CD4-positive, alpha-beta T cell treated with Interleukin-12 subunit alpha and Interleukin-12 subunit beta, for 1 hour (primary cell): ENCODE data around the gene ADD1.
"Not testable (repeated sequence)": the region's sequence is repeated elsewhere in the genome, so short reads cannot be mapped to it uniquely, and the experiment has no call there.

ENCODE experiments used
- DNase-seq: peaks from one replicate; pipeline ENCODE4 v3.0.0-alpha.2; 2020

ADD1 gene

DNA sequence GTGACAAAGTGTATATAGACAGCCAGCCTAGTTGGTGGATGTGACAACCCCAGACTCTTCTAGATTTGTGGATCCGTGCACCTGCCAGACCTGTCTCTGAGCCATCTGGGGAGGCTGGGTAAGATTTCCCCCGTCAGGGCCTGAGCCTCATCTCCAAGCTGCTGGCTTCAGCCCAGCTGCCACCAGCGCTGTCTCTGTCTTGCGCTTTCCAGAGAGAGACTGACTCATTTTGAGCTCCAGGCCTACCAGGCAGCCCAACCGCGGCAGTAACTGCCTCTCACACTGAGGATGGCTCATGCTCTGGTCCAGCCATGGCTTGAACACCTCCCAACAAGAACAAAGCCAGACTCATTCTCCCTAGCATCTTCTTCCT is 93.1 kb downstream of the ADD1 start:
- peak; percentile 48 for DNase-seq

DNA sequence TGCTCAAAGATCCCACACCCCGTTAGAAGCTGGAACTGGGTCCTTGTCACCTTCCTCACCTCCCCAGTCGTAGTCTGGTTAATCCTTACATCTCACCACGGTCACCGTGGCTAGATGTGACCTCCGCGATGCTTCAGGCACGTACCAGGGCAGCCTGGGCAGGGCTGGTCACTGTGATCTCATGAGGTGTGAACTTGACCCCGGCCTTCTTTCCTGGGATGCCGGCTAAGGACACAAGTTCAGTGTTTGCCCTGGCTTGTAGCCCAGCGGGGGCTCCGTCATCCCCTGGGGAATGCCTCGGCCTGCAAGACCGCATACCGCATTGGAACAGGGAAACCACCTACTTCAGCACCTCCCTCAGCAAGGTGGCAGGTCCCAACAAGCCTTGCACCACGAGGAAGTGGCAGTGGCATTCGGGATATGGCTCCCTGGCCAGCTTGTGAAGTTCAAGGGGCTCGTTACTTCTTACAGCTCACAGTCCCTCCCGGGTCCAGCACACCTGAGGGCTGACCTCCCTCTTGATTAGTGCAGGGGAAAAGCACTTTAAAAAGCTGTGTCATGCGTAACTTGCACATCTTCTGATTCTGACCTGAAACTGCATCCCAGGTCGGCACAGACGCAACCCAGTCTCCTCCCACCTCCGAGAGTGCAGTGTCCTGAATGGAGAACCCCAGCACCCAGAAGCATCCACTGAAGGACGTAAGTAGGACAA is 93.7 kb downstream of the ADD1 start:
- peak; percentile 46 for DNase-seq

DNA sequence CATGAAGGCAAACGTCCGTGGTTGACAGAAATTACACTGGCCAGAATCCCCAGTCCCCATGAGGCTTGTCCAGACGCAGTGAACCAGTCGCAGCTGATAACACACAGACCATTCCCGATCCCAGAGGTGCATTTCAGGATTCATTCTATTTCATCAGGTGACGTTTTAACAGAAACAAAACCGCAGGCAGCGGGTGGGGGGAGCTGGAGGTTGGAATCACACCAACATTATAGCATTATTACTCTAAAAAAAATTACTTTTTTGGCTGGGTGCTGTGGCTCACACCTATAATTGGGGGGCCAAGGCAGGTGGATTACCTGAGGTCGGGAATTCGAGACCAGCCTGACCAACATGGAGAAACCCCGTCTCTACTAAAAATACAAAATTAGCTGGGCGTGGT is 94.3 kb downstream of the ADD1 start:
- no peak for DNase-seq

DNA sequence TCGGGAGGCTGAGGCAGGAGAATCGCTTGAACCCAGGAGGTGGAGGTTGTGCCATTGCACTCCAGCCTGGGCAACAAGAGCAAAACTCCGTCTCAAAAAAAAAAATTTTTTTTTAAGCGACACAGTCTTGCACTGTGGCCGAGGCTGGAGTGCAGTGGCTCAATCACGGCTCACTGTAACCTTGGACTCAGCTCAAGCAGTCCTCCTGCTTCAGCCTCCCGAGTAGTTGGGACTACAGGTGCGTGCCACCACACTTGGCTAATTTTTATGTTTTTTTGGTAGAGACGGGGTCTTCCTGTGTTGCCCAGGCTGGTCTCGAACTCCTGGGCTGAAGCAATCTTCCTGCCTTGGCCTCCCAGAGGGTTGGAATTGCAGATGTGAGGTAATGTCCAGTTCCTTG is 94.8 kb downstream of the ADD1 start:
- DNase-seq, result not testable (repeated sequence)

DNA sequence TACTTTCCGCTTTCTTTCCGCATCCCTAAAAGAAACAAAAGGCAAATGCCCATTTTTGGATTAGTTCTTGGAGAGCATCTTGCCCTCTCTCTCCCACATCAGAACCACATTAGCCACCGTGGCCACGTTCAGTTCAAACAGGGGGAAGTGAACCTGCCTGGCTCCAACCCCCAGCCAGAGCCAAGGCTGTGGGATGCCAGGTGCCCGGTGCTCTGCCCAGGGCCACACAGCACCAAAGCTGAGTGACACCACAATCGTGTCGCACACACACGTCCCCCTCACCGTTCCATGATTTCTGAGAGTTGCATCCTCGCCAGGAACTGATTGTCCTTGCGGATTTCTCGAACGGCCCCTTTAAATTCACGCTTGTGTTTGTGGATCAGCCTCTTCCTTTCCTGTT is 95.3 kb downstream of the ADD1 start:
- no peak for DNase-seq

DNA sequence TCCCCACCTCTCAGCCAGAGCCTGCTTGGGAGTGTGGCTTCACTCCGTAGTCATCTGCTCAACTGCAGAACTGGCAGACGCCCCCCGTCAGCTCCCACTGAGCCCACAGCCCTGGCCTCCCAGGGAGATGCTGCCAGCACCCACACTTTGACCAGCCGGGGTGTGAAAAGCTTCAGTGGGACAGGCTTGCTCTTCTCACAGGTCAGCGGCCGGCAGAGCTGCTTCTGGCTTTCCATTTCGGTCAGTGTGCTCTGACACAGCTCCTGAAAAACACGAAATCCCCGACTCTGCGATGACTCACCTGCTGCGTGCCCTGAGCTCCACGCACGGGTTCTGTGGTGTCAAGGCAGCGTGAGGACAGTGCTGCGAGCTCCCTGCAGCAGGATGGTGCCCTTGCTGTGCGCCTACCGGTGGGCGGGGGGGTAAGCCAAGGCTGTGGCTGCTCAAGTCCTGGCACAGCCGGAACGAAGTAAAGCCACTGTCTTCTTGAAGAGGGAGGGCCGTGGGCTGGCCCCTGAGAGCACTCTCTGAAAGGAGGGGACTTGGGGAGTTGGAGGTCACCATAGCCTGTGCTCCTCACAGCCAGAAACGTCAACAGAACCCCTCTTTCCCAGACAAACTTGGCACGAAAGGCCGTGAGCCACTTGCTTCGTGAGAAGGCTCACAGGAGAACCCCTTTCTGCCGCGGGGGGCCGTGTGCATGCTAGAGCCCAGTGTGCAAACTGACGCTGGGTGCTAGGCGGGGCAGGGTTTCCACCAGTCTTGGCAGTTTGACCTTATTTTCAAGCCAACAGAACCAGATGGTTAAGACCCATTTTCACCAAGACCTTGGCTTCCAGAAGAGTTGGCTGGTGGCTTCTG is 96.0 kb downstream of the ADD1 start:
- no peak for DNase-seq

DNA sequence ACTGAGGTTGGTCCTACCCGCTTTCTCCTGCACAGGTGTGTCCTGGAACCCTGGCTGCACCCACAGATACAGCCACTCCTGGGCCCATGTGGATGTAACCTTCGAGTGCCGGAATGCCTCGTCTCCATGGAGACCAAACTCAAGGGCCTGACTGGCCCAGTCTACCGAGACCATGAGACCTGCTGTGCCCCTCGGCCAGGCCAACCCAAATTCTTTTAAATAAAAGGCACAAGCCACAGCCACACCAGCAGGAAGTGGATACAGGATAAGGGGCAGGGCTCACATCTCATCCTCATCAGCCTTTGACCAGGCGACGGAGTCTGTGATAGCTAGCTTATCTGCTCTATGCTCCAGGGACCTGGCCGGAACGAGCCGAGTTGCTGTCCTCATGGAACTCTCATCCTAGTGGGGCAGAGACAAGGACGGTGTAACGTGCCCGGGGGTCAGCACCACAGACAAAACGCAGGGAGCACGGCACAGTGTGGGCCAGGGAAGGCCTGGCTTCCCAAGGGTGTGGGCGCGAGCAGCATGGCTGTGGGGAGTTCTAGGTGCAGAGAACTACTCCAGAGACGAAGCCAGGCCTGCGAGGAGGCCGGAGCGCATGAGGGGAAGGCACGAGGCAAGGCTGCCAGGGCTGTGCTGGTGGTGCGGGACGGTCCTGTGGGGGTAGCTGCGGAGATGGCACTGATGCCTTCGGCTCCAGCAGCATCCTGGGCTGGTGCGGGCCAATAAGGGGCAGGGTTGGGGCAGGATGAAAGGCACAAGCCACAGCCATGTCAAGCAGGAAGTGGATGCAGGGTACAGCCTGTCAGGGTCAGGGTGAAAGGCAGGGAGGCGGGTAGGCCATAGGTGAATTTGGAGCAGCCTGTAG is 96.9 kb downstream of the ADD1 start:
- no peak for DNase-seq

DNA sequence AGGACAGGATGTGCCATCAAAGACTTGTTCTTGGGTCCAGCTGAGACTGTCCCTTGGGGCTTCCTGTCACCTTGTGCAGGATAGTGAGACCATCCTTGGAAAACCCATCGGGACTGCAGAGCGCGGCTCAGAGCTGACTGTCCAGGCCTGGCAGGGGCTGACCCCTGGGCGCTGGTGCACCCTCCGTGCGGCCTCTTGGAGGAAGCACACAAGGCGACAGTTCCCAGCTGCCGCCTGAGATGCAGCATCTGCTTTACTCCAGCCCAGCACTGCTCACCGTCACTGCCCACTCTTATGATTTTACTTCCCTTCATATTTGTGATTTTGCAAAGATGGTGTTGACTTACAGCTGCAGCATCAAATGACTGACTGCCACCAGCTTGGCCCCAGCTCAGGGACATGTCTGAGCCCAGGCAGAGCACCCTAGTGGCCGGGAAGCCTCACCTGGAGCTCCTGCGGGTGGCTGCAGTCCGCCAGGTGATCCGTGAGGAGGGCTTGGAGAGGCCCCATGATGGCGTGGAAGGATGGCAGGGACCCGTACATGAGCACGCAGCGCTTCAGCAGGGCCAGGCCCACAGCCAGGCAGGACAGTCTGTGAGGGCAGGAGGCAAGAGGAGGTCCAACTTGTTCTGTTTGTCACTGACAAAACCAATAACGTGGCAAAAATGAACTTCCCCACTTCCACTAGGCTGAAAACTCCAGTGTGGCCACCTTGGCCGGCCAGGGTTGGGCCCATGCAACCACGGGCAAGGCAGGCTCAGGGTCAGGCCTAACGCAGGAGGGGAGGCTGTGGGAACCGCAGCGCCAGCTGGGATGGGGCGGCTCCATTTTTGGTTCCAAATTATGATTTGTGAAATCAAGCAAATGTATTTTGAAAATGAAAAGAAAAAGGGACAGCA is 97.7 kb downstream of the ADD1 start:
- no peak for DNase-seq

DNA sequence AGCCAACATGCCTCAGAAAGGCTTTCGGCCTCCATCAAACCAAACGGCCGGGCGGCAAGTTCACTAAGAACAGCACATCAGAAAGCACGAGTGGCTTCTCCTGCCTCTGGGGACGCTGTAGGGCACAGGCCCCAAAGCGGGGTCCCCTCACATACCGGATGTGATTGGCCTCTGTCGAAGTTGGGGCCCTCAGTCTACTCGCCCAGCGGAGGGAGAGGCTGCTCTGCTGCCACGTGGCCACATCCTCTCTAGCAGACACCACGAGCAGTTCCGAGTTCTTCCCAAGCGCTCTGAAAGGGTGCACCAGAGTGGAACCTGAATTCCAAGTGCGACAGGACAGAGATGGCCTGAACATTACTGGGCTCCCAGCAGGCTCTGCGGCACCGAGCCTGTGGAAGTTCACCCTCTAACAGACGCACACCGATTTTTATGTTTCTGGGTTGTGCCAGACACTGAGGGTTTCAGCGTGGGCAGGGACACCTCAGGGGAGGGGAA is 98.4 kb downstream of the ADD1 start:
- DNase-seq, result no peak

DNA sequence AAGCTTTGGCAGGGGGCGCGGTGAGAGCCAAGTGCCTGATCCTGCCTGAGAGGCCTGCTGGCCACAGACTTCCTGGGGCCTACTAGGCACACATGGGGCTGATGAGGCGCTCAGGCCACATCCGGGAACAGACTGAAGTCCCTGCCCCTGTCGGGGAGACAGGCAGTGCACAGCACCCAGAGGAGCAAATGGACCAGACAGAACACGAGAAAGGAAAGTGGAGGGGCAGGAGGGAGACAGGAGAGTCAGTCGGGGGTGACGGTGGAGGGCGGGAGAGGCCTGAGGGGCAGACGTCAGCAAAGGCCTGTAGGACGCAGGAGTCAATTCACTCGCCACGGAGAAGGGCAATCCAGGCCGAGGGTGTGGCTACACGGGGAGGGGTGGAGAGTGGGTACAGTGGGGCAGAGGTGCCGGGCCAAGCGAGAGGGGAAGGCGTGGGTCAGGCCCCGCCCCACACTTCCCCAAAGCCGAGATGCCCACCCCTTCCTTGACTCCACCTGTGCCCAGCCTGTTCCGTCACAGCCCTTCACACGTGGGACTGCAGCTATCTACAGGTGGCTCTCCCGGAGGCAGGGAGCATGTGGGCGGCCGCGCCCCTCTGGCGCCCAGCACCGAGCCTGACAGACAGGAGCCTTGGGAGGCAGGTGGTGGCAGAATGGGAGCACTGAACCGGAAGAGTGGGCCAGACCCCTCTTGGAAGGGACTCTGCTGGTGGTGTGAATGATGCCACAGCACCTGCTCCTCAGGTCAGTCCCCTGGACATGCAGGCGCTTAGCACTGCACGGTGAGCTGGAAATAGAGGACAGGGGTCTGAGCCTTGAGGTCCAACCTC is 99.1 kb downstream of the ADD1 start:
- peak; percentile 61 for DNase-seq

DNA sequence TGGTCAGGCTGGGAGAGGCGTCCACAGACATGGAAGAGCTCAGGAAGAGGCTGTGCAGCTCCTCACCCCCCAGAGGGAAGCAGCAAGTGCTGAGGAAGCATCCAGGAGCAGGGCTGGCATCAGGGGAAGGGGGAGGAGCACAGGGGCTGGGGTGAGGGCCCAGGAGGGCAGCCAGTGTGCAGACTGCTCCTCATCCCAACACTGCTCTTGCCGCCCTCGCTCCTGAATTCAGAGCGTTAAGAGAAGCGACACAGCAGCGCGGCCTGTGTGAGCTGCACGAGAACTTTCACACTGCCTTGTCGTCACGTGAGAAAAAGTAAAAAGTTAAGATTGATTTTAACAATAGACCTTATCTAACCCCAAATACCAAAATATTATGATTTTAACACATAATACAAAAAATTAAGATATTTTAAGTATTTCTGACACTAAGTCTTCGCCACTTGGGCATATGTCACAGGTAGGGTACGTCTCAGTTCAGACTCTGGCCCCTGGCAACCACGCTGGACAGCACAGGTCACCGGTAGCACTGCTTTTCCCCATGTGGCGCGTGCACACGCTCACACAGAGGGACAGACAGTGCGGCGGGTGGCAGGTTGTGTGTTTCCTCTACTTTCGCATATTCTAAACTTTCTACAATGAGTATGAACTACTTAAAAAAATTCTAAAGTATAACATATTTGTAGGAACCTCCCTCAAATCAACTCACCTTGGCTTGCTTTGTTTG is 99.9 kb downstream of the ADD1 start:
- no peak for DNase-seq

DNA sequence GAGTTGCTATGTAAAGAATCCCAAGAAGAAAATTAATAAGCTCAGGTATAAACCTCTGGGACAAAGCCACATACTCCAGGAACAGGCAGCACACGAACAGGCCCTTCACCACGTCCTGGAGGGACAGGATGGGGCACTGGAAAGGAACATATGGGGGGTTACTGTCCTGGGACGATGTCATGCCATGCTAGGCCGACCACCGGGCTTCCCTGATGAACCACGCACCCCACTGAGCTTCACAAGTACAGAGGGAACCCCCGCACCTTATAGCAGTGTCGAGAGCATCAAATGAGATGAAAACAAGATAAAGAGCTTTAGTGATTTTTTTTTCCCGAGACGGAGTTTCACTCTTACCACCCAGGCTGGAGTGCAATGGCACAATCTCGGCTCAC is 100.4 kb downstream of the ADD1 start:
- DNase-seq, result no peak

DNA sequence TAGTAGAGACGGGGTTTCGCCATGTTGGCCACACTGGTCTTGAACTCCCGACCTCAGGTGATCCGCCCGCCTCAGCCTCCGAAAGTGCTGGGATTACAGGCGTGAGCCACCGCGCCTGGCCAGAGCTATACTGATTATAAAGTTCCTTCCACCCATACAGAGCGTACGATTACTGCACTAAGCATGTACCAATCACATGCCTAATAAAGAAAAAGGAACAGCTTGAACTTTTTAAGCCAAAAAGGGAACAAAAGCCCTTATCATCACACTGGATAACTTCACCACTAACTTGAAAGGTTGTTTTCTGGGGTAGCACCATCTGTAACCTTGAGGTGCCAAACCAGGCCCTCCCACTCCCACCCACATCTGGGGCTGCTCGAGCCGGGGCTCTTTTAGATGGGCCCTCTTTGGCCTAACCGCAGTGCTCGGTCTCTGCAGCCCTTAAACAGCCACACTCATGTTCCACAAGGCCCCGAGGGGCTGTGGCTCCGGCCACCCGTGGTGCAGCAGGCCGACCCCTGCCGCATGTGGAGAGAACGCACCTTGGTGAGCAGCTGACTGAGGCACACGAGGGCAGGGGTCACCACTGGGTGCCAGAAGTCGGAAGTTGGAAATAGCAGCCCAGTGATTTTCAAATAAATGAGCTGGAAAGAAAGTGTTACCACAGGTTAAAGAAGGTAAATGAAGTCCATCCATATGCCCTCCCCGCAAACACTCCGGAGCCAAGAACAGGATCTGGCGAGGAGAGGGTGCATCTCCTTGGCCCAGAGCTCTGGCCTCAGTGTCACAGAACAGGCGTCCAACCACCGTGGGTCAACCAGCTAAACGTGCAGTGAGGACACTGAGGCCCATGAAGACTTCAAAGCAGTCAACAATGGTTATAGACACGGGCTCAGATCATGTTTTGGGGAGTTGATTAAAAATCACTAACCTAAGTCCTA is 101.2 kb downstream of the ADD1 start:
- DNase-seq, result no peak

DNA sequence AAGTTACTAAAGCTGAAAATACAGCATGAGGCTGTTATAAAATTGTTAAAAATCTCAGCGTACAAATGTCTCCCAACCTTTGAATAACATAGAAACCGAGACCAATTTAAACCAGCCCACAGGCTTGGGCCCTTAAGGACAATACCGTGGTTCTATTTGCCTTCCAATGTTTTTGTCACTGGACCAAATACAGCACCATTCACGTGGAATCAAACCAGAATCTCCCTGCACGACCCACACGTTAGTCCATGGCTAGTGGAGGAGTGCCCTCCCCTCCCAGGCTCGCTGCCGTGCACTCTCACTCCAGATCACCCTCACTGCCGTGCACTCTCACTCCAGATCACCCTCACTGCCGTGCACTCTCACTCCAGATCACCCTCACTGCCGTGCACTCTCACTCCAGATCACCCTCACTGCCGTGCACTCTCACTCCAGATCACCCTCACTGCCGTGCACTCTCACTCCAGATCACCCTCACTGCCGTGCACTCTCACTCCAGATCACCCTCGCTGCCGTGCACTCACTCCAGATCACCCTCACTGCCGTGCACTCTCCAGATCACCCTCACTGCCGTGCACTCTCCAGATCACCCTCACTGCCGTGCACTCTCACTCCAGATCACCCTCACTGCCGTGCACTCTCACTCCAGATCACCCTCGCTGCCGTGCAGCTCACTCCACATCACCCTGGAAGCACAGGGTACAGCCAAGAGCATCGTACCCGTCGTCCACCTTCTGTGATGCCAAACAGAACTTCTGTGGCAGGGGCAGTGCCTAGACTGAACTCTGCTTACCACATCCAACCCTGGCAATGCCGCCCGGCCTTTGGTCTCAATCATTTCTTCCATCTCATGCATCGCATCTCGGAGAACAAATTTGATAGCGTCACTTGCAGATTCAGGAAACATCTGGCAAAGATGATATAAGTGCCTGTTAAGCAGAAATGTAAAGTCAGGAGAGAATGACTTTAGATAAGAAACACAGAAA is 102.3 kb downstream of the ADD1 start:
- DNase-seq, result not testable (repeated sequence)

DNA sequence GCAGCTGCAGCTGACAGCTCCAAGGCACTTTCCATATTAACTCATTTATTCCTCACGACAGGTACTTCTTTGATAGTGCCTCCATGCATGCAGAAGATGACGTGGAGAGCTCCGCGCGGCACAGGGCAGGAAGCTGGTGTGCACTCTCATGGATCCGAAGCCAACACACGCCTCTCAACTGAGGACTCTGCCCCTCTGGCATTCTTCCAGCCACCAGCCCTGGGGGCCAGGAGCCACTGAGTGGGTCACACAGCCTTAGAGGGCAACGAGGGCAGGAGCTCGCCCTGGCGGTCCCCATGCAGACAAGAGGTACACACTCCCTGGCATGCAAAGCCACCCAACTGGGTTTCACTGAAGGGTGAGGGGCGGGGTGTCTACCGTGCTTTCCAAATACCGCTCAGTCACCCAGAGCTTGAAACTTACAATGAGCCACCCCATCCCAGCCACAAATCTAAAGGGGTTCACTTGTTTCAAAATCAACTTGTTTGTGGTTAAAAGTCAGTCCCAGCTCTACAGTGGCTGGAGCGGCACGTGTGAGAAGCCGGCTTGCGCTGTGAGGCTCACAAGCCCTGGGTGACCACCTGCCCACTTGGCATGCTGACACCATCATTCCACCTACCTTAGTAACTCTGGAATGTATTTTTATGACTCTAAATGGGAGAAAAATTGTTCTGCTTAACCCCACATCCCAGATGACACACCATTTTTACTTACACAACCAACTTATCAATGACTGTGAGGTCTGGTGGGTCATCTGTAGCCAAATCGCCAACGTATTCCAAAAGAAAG is 103.4 kb downstream of the ADD1 start:
- DNase-seq, result no peak

DNA sequence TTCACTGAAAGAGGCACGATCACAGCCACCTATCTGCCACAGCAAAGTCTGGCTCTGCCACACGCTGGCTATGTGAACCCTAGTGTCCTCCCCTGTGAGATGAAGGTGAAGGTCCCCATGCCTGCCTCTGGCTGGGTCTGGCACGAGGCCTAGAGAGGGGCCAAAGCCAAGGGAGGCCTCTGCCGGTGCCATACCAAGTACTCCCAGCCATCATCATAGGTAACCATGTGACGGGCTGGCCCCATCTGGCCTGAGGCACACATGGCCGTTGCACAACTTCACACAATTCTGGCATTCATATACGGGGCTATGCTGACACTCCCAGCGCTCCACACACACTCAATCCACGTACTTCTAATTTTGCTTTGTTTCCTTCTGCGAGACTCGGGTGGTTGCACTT is 104.3 kb downstream of the ADD1 start:
- no peak for DNase-seq
